SHP77 treated with DMSO at 0.1 percent for 48 hours (cell line): Measurements from ENCODE around the gene CEBPG.

ENCODE experiments used
- DNase-seq: peaks from one replicate; lab custom pipeline; 2025; lab: John Stamatoyannopoulos, UW

Gene CEBPG

GRCh38 chr19:33382006-33382405 is 8.5 kb downstream of the CEBPG start:
- no peak for DNase-seq

- DNase-seq, result no peak
Observed at GRCh38 chr19:33382982-33383381, 9.5 kb downstream of the CEBPG start.

DNA sequence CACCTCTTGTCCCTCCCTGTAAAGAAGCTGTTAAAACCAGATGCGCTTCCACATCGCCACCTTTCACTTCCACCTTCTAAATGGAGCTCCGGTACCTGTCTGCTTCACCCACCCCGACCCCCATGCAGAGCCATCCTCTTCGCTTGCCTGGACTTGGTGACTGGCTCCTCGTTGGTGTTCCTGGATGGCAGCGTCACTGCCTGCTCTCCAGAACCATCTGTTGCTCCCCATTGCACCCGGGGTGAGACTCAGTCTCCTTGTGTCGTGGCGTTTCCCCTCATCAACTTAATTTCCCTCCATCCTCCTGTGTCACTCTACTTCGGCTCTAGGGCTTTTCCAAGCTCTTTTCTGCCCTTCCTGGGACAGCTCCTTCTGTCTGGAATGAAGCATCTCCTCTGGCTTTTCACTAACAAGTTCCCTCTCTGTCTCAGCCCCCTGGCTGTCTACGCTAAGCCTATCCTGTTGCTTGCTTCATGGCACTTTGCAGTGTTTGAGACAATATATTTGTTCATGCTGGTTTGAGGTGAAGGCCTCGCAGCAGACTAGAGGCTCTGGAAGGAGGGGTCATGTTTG is 10.3 kb downstream of the CEBPG start:
- no peak for DNase-seq

- no peak for DNase-seq
Observed at GRCh38 chr19:33384983-33385382, 11.5 kb downstream of the CEBPG start.

- DNase-seq, result no peak
Observed at GRCh38 chr19:33385956-33386355, 12.4 kb downstream of the CEBPG start.

DNA sequence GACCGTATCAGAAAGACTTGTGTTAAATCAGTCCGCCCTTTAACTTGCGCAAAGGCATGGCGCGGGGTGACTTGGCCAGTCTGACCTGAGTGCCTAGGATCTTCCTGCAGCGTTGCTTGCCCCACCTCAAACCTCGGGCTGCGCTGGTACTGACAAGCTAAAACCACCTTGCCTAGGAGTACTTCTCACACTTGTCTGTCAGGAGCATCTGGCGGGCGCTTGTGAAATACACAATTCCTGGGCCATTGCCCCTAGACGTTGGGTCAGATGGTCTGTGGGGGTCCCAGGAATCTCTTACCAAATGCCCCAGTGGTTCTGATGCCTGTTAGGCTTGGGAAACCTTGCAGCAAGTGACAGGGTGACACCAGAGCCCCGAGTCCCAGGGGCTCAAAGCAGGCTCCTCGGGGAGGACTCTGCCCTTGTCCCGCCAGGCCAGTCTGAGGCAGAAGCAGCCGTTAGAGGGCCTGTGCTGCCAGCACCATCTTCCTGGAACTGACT is 12.9 kb downstream of the CEBPG start:
- no peak for DNase-seq

- DNase-seq, result no peak
Observed at GRCh38 chr19:33387351-33388230, 14.1 kb downstream of the CEBPG start.

DNA sequence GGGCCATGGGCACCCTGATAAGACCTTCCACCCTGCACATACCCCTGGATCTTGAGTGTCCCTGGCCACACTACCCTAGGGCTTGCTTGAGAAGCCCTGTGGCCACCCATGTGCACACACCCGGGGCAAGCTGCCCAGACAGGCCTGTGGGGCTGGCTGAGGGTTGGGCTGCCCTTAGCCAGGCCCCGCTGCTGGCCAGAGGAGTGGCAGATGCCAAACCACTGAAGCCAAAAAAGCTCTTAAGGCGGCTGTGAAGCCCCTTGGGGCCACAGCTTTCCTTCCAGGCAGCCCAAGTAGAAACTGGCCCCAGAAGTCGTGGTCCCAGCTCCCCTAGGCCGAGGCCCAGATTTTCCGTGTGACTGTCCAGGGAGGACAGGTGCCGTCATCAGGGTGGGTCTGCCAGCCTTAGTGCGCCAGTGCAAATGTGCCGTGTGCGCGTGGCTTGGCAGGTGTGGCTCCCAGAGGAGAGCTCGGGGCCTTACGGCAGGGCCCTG is 14.8 kb downstream of the CEBPG start:
- DNase-seq, result no peak

DNA sequence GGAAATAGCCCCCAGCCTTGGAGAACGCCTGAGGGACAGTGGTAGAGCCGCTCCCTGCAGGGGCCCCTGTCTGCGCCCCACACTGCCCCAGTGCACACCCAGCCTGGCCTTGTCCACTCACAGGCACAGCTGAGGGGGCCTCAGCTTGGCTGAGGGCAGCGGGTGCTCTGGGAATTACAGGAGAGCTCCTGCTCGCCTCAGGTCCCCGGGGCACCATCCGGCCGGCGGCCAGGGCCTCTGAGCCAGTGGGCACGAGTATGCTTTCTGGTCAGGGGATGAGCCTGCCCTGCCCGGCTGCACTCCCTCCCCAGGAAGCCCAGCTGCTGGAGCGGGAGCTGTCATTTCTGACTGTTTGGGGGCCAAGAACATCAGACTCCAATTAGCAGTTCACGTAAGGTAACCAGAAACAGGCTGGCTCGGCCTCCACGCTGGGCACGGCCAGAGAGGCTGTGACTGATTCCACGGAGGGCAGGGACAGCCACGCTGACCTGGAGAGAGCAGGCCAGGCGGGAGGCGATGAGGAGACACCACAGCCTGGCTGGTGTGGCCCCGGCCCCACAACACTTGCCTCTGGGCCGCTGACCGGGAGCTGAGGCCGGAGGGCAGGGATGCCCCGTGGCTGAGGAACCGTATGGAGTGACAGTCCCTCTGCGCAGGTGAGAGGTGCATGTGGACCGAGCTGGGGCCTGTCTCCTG is 15.4 kb downstream of the CEBPG start:
- DNase-seq, result no peak

- DNase-seq, result no peak
Observed at GRCh38 chr19:33389421-33390100, 16.1 kb downstream of the CEBPG start.

- DNase-seq, result no peak
Observed at GRCh38 chr19:33390101-33390907, 16.8 kb downstream of the CEBPG start.

- no peak for DNase-seq
Observed at GRCh38 chr19:33390908-33391630, 17.6 kb downstream of the CEBPG start.

DNA sequence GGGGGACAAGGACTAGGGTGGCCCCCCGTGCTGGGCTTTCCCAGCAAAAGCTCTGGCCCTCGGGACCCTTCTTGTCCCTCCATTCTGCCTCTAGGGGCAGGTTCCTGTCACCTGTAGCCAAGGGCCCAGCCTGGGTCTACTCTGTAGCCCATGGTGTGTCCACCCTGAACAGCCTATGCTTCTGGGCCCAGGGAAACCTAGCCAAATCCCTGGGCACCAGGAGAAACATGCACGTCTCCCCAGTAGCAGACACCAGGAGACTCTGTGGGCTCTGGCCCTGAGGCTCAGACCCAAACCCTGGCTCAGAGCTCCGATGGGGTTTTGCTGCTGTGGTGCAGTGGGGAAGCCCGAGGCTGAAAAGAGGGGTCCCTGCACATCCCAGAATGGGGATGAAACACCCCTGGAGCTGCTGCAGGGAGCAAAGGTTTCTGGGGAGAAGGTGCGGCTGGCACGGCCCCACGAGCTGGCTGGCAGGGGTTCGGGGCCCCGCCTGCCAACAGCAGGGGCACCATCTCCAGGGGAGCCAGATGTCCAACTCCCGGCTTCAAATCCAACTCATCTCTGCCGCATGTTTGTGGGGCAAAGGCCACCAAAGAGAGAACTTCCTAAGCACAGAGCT is 18.2 kb downstream of the CEBPG start:
- no peak for DNase-seq

DNA sequence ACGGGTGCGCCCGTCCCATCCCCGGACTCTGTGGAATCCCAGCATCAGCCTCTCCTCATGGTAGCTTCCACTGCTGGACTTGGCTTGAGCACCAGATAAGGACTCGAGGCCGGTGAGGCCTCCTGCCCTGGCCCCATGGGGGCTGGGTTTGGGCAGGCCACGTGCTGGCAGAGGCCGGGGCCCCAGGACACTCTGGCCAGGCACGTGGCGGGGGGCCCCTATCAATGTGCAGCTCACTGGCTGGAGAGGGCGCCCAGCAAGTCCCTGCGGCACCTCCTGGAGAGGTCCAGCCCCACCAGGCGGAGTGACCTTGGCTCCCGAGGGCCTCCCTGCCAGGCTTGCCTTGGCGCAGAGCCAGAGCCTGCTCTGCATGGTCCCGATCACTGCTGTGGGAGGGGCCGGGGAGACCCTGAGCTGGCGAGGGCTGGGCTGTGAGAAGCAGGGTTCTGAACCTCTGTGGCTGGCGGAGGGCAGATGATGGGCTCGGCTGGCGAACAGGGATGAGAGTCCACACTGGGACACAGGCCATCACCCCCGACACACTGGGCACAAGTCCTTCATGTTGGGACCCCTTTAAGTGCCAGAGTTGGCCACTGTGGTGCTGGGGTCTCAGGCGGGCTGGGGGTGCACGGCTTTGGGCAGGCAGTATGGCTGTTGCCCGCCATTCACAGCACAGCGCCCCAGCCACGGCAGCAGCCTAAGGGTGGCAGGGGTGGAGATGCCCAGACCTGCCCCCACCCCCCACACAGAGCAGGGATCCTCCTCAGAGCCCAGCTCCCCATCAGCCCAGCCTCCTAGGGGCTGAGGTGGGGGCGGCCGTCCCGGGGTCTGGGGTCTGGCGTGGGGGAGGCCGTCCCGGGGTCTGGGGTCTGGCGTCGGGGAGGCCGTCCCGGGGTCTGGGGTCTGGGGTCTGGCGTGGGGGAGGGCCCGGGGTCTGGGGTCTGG is 19.1 kb downstream of the CEBPG start:
- DNase-seq, result no peak

DNA sequence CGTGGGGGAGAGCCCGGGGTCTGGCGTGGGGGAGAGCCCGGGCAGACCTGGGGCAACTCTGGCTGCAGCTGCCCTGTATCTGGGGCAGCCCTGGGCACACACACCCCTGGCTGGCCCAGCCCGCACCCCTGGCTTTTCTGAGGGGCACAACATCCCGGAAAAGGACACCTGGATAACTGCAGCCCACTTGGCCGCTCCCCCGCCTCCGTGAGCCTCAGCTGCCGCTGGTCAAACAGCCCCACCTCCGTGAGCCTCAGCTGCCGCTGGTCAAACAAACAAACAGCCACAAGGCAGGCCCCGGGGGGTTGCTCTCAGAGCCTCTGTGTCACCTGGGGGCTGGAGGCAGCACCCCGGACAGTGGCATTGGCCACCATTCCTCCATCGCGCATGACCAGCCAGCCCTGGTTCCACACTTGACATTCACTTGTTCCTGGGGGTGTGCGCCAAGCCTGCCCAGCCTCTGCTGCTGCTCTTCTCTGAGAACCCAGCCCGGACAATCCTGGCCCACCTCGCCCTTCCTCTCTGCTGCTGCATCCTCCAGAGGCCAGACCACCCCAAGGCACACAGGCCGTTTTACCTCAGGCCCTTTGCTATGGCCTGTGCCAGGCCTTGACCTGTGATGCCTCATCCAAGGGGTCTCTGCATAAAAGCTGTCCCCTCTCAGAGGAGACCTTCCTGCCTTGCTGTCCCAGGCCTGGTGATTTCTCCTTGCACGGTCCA is 19.9 kb downstream of the CEBPG start:
- no peak for DNase-seq

GRCh38 chr19:33394006-33394722 is 20.7 kb downstream of the CEBPG start:
- no peak for DNase-seq

DNA sequence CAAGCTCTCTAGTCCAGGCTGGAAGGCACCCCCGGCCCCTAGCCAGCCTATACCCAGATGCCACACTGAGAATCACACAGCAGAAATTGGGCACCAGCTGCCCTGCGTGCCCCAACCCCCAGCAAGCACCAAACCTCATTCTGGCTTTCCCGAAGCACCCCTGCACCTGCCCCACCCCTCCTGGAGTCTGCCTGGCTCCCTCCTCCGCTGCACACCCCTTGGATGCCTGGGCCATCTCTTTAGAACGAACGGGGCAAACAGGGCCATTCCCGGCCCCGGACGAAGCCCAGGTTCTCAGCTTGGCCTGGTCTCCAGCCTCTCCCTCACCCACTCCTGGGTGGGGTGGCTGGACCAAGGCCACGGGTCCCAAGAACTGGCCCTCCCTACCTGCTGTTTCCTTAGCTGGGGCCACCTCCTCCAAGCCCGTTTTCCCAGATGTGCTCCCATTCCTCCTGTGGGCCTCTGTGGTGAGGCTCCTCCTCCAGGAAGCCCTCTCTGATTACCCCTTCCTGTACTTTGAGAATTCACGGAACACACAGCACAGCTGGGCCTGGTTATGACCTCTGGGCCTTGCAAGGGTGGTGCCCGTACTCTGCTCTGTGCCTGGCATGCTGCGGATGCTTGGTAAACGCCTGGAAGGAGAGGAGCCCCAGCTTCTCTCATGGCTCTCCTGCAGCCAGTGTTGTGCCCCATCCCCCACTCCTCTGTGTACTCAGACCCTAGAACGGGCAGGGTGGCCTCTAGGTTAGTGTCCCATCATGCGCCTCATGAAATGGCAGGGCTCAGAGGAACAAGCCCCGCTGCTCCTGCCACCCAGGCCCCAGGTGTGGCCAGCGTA is 21.4 kb downstream of the CEBPG start:
- no peak for DNase-seq
